ENCODE measurements around the gene ARID1B.

ARID1B gene

GRCh38 chr6:157201083-157201482 lies 423.9 kb downstream of the ARID1B start:
- no peak for DNase-seq

GRCh38 chr6:157203312-157203744 lies 426.1 kb downstream of the ARID1B start:
- no peak for DNase-seq

- DNase-seq, result no peak
Measured at GRCh38 chr6:157203764-157204163, 426.6 kb downstream of the ARID1B start.

GRCh38 chr6:157205473-157206358 lies 428.5 kb downstream of the ARID1B start:
- DNase-seq, result no peak

- no peak for DNase-seq
Measured at GRCh38 chr6:157206359-157206815, 429.2 kb downstream of the ARID1B start.

- DNase-seq, result no peak
Measured at GRCh38 chr6:157207521-157208076, 430.4 kb downstream of the ARID1B start.

- no peak for DNase-seq
Measured at GRCh38 chr6:157209865-157210530, 432.8 kb downstream of the ARID1B start.

GRCh38 chr6:157210954-157211353 lies 433.8 kb downstream of the ARID1B start:
- DNase-seq, result no peak

GRCh38 chr6:157211603-157212455 lies 434.7 kb downstream of the ARID1B start:
- no peak for DNase-seq

- no peak for DNase-seq
Measured at GRCh38 chr6:157213426-157213825, 436.2 kb downstream of the ARID1B start.

- DNase-seq, result no peak
Measured at GRCh38 chr6:157213907-157214565, 436.9 kb downstream of the ARID1B start.

- no peak for DNase-seq
Measured at GRCh38 chr6:157215717-157216116, 438.5 kb downstream of the ARID1B start.

- DNase-seq, result no peak
Measured at GRCh38 chr6:157216570-157216969, 439.4 kb downstream of the ARID1B start.

- DNase-seq, result no peak
Measured at GRCh38 chr6:157217198-157217893, 440.2 kb downstream of the ARID1B start.

GRCh38 chr6:157217894-157218370 lies 440.8 kb downstream of the ARID1B start:
- no peak for DNase-seq

- DNase-seq, result no peak
Measured at GRCh38 chr6:157218371-157219198, 441.4 kb downstream of the ARID1B start.

- DNase-seq, result no peak
Measured at GRCh38 chr6:157219201-157220200, 442.3 kb downstream of the ARID1B start.

- DNase-seq, result no peak
Measured at GRCh38 chr6:157220485-157220884, 443.3 kb downstream of the ARID1B start.
